ENCODE measurements around the gene ARSI. TPM values are rescaled to one million over a fixed set of nuclear protein-coding genes. Genes with fewer than 3 reads are reported as not detected.

Gene ARSI
- total RNA-seq, 1 donor from 2014 or later, result not detected

- no peak for DNase-seq (ENCODE audit: low read depth, low spot score)
These were observed 32.0 kb downstream of the ARSI start for GRCh38 chr5:150270541-150271295.

- DNase-seq (ENCODE audit: low read depth, low spot score), result no peak
These were observed 35.8 kb downstream of the ARSI start for GRCh38 chr5:150266871-150267291.

DNA sequence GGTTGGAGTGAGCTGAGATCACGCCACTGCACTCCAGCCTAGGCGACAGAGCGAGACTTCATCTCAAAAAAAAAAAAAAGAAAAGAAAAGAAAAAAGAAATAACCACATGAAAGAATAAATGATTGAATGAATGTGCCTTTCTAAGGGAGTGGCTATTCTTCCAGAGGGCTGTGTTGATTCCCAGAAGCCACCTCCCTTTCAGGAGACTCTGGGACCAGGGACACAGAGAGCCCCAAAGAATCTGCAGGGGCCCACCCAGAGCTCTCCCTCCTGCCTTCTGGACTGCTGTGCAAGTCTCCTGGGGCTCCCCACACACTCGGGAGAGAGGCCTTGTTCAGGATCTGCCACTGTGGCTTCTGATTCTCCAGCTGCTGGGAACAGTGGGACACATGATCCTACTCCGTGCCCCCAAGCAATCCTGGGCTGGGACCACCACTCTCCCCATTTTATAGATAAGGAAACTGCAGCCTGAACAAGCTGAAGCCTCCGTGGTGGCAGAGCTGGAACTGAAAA, 36.8 kb downstream of the ARSI start:
- no peak for DNase-seq (ENCODE audit: low read depth, low spot score)

GRCh38 chr5:150264667-150265603, 37.8 kb downstream of the ARSI start:
- no peak for DNase-seq (ENCODE audit: low read depth, low spot score)

DNA sequence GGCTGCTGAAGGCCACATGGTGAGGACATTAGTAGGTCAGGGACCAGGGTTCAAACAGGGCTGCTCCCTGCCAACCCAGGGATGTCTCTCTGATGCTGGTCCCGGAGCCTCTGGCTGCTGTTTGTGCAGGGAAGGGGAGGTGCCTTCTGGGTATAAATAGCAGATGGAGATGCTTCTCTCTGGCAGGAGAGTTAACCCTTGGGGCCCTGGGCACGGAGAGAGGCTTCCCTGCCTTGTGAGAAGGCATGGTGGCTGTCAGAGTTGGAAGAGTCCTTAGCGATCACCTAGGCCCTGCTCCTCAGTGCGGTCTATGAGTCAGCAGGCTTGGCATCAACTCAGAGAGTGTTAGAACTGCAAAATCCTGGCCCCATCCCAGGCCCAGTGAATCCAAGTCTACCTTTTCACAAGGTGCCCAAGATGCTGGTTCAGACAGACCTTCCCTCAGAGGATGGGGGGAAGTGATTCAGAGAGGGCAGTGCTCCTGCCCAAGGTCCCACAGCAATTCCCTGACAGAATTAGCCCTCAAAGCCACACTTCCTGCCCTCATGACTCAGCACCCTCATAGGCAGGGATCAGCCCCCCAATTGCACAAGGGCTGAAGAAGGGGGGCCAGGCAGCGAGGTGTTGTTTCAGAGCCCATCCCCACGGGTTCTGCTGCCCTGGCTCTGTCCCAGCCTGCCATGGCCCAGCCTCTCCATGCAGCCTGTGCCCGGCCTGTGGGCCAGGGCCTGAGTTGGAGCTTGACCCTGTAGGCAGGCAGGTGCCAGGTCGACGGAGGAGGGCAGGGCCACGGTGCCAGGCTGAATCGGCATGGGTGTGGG, 38.7 kb downstream of the ARSI start:
- no peak for DNase-seq (ENCODE audit: low read depth, low spot score)

DNA sequence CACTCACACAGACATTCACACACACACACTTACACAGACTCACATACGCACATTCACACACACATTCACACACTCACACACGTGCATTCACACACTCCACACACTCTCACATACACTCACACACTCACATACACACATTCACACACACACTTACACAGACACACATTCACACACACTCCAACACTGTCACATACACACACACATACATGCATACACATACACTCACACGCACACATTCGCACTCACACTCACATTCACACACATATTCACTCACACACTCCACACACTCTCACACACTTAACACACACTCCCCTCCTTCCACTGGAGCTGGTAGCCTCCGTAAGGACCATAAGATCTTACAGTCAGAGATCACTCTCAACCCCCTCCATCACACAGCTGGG, 39.3 kb downstream of the ARSI start:
- no peak for DNase-seq (ENCODE audit: low read depth, low spot score)

- no peak for DNase-seq (ENCODE audit: low read depth, low spot score)
These were observed 40.2 kb downstream of the ARSI start for GRCh38 chr5:150262502-150262901.

DNA sequence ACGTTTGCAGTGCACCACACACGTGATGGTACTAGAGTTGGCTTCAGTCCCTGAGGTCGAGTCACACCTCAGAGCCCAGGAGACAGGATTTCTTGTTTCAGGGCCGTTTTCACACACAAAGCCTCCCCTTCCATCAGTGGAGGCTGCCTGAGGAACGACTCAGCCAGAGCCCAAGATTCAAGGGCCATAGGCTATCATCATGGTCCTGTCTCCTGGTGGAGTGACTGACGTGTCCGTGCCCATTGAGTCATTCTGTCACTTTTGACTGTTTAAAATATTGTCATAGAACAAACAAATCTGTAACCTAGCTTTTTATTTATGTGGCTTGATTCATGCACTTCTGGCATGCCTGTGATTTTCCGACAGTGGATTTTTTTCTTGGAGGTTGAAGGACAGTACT, 41.5 kb downstream of the ARSI start:
- no peak for DNase-seq (ENCODE audit: low read depth, low spot score)

GRCh38 chr5:150258130-150258529, 44.6 kb downstream of the ARSI start:
- DNase-seq (ENCODE audit: low read depth, low spot score), result no peak

- no peak for DNase-seq (ENCODE audit: low read depth, low spot score)
These were observed 45.3 kb downstream of the ARSI start for GRCh38 chr5:150257424-150257823.

- DNase-seq (ENCODE audit: low read depth, low spot score), result no peak
These were observed 46.2 kb downstream of the ARSI start for GRCh38 chr5:150256410-150257064.

DNA sequence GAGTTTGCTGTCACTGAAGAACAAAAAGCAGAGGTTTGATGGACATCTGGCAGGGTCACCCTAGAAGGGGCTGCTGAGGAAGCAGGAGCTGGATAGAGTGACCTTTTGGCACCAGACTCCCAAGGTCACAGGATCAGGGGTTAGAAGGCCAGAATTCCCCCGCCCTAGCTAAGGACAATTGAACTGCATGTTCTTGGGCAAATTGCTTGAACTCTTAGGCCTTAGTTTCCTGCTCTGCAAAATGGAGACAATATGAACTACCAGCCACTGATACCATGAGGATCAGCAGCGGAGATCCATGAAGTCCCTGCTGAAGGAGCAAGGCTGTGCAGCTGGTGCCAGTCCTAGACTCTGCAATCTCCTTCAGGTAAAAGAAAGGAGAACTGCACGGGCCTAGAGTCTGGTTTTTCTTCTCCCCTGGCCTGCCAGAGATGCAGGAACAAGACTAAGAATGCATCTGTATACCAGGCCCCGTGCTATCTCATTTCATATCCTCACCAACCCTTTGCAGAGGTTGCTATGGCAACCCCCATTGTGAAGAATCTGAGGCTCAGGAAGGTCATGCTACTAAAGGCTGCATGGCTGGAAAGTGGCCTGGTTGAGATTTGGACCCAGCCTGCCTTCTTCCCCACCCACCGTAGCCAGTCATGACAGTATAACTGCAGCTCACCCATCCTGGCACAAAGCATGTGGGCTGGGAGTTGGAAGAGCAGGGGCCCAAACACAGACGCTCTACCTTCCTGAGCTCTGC, 46.9 kb downstream of the ARSI start:
- DNase-seq (ENCODE audit: low read depth, low spot score), result peak; percentile 32

- no peak for DNase-seq (ENCODE audit: low read depth, low spot score)
These were observed 47.9 kb downstream of the ARSI start for GRCh38 chr5:150254774-150255173.

DNA sequence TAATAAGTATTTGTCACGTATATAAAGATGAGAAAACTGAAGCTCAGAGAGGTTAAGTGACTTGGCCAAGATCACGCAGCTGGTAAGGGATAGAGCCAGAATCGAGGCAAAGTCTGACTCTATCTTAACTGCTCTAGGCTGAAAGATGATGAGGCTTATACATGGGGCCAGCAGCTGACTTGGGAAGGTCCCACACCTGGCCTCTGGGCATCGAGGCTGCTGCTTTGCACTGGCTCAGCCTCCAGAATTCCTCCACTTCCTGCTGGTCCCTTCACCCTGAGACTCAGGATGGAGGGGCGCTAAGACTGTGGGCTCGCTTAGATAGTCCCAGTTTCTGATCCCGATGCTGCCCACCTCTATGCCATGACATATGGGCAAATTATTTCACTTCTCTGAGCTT, 48.3 kb downstream of the ARSI start:
- DNase-seq (ENCODE audit: low read depth, low spot score), result no peak

DNA sequence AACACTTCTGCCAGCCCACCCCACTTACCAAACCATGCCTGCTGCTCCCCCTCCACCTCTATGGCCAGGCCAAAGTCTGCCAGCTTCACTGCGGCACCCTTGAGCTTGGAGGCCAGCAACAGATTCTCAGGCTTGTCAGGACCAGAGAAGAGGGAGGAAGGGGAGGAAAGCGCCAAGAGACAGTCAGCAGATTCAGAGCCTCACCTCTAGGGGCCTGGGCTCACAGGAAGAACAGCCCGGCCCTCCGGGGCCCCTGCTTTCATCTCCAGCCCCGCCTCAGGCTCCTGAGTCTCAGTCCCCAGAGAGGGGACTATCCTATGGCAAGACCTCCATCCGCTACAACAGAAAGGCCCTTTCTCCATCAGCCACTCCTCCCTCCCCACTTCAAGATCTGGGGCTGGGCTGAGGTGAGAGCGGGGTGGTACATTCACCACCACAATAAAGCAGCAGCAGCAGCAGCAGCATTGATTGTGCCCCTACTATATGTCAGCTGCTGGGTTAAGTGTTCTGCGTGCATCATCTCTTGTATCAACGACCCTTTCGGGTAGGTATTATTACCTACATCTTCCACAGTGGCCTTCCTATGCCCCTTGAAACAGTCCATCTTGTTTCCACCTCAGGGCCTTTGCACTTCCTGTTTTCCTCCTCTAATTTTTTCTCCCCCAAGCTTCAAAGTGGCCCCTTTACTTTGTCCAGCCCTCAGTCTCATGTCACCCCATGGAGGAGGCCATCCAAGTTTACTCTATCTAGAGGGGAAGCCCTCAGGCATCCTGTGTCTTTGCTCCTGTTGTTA, 49.1 kb downstream of the ARSI start:
- DNase-seq (ENCODE audit: low read depth, low spot score), result no peak

GRCh38 chr5:150252489-150252888, 50.2 kb downstream of the ARSI start:
- no peak for DNase-seq (ENCODE audit: low read depth, low spot score)

GRCh38 chr5:150251504-150251903, 51.2 kb downstream of the ARSI start:
- DNase-seq (ENCODE audit: low read depth, low spot score), result no peak

GRCh38 chr5:150249744-150250143, 53.0 kb downstream of the ARSI start:
- DNase-seq (ENCODE audit: low read depth, low spot score), result no peak

- no peak for DNase-seq (ENCODE audit: low read depth, low spot score)
These were observed 53.8 kb downstream of the ARSI start for GRCh38 chr5:150248946-150249345.

All from pulmonary artery endothelial cell (primary cell).